H9 (cell line): ENCODE data around the gene MTOR. TPM values are rescaled to one million over a fixed set of nuclear protein-coding genes. Genes with fewer than 3 reads are reported as not detected.

Experiments used
- DNase-seq: peaks from one replicate; pipeline ENCODE4 v3.0.0-alpha.2; 2017
- H2AFZ ChIP-seq: one replicate; pipeline ENCODE4 v1.6.1; 2013; ENCODE audit warnings: mild to moderate bottlenecking, low read length, control low read depth, moderate library complexity
- H2AK5ac ChIP-seq: 2 replicates; pipeline ENCODE4 v1.6.1; 2013; ENCODE audit warnings: low read length, control low read depth, mixed read lengths; ENCODE audit not compliant: insufficient read length
- H2BK120ac ChIP-seq: one replicate; pipeline ENCODE4 v1.6.1; 2013; ENCODE audit warnings: low read depth, mild to moderate bottlenecking, low read length, control low read depth, inconsistent platforms; ENCODE audit not compliant: poor library complexity, severe bottlenecking
- H2BK12ac ChIP-seq: 2 replicates; pipeline ENCODE4 v1.6.1; 2013; ENCODE audit warnings: low read length, control low read depth, mixed read lengths, low read depth; ENCODE audit not compliant: insufficient read length
- H2BK15ac ChIP-seq: 2 replicates; pipeline ENCODE4 v1.6.1; 2013; ENCODE audit warnings: low read depth, low read length, control low read depth
- H2BK20ac ChIP-seq: one replicate; pipeline ENCODE4 v1.6.1; 2013; ENCODE audit warnings: low read depth, mild to moderate bottlenecking, low read length, control low read depth, inconsistent platforms; ENCODE audit not compliant: poor library complexity, severe bottlenecking
- H2BK5ac ChIP-seq: 2 replicates; pipeline ENCODE4 v1.6.1; 2013; ENCODE audit warnings: low read length, control low read depth, mixed read lengths; ENCODE audit not compliant: insufficient read length
- H3K14ac ChIP-seq: 2 replicates; pipeline ENCODE4 v1.6.1; 2013; ENCODE audit warnings: low read length, control low read depth; ENCODE audit not compliant: insufficient read depth
- H3K18ac ChIP-seq: 2 replicates; pipeline ENCODE4 v1.6.1; 2013; ENCODE audit warnings: low read depth, mild to moderate bottlenecking, mixed read lengths, low read length, control low read depth; ENCODE audit not compliant: insufficient read length
- H3K23ac ChIP-seq: 2 replicates; pipeline ENCODE4 v1.6.1; 2013; ENCODE audit warnings: low read length, control low read depth, mixed read lengths, low read depth; ENCODE audit not compliant: insufficient read length
- H3K23me2 ChIP-seq: 2 replicates; pipeline ENCODE4 v1.6.1; 2013; ENCODE audit warnings: low read depth, mild to moderate bottlenecking, mixed read lengths, low read length, control low read depth; ENCODE audit not compliant: insufficient read length, poor library complexity, severe bottlenecking
- H3K27ac ChIP-seq: 2 replicates; pipeline ENCODE4 v1.5.1; 2013; ENCODE audit warnings: low read length, control low read depth, mixed read lengths, low read depth; ENCODE audit not compliant: insufficient read length
- H3K27me3 ChIP-seq: 2 replicates; pipeline ENCODE4 v1.6.1; 2013; ENCODE audit warnings: low read length, control low read depth, inconsistent platforms; ENCODE audit not compliant: insufficient read depth
- H3K4ac ChIP-seq: 2 replicates; pipeline ENCODE4 v1.6.1; 2013; ENCODE audit warnings: low read depth, mild to moderate bottlenecking, control low read depth, inconsistent platforms, low read length, moderate library complexity
- H3K4me1 ChIP-seq: 2 replicates; pipeline ENCODE4 v1.6.1; 2013; ENCODE audit warnings: low read length, control low read depth, inconsistent platforms; ENCODE audit not compliant: insufficient read depth
- H3K4me2 ChIP-seq: 2 replicates; pipeline ENCODE4 v1.6.1; 2013; ENCODE audit warnings: low read length, control low read depth, mixed read lengths; ENCODE audit not compliant: insufficient read length, insufficient read depth
- H3K56ac ChIP-seq: 2 replicates; pipeline ENCODE4 v1.6.1; 2013; ENCODE audit warnings: low read depth, mild to moderate bottlenecking, mixed read lengths, low read length, control low read depth; ENCODE audit not compliant: insufficient read length
- H3K79me1 ChIP-seq: 2 replicates; pipeline ENCODE4 v1.6.1; 2013; ENCODE audit warnings: low read depth, mild to moderate bottlenecking, moderate library complexity, low read length, control low read depth, inconsistent platforms; ENCODE audit not compliant: insufficient read depth, poor library complexity, severe bottlenecking
- H3K79me2 ChIP-seq: 2 replicates; pipeline ENCODE4 v1.6.1; 2013; ENCODE audit warnings: low read length, control low read depth, inconsistent platforms; ENCODE audit not compliant: insufficient read depth
- H3K9ac ChIP-seq: 2 replicates; pipeline ENCODE4 v1.6.1; 2013; ENCODE audit warnings: low read length, control low read depth, mixed read lengths; ENCODE audit not compliant: insufficient read length; ENCODE audit errors: extremely low read depth
- H3K9me3 ChIP-seq: one replicate; pipeline ENCODE4 v1.6.1; 2013; ENCODE audit warnings: low read depth, low read length, inconsistent platforms; ENCODE audit not compliant: control insufficient read depth
- H3T11ph ChIP-seq: one replicate; pipeline ENCODE4 v1.6.1; 2013; ENCODE audit warnings: mild to moderate bottlenecking, low read length, control low read depth, inconsistent platforms
- H4K20me1 ChIP-seq: one replicate; pipeline ENCODE4 v1.6.1; 2013; ENCODE audit not compliant: control insufficient read depth, insufficient read length, insufficient read depth
- H4K5ac ChIP-seq: 2 replicates; pipeline ENCODE4 v1.6.1; 2013; ENCODE audit warnings: low read depth, mild to moderate bottlenecking, mixed read lengths, low read length, control low read depth; ENCODE audit not compliant: insufficient read length
- H4K8ac ChIP-seq: replicated peaks from 2 replicates; pipeline ENCODE4 v1.6.1; 2013; ENCODE audit warnings: low read length, control low read depth, mixed read lengths, low read depth; ENCODE audit not compliant: insufficient read length
- H4K91ac ChIP-seq: 2 replicates; pipeline ENCODE4 v1.6.1; 2013; ENCODE audit warnings: low read depth, mild to moderate bottlenecking, moderate library complexity, mixed read lengths, low read length, control low read depth; ENCODE audit not compliant: insufficient read length
- H3K27ac Mint-ChIP-seq, 3 experiments: 2 replicates in 2 of 3; 3 replicates in 1 of 3; pipeline ENCODE4 v1.8.0; 2020 to 2021; ENCODE audit warnings: mixed read lengths in 3 of 3, mild to moderate bottlenecking in 1 of 3, moderate library complexity in 1 of 3
- H3K27me3 Mint-ChIP-seq: 2 replicates; pipeline ENCODE4 v1.8.0; 2021; ENCODE audit warnings: low read depth, mild to moderate bottlenecking, moderate library complexity, mixed read lengths
- H3K36me3 Mint-ChIP-seq, 3 experiments: 2 replicates in 2 of 3; 3 replicates in 1 of 3; pipeline ENCODE4 v1.8.0; 2020 to 2021; ENCODE audit warnings: low read depth in 3 of 3, mixed read lengths in 3 of 3; ENCODE audit not compliant: insufficient read depth in 1 of 3
- H3K4me1 Mint-ChIP-seq, 2 experiments: 2 replicates each; pipeline ENCODE4 v1.8.0; 2020; ENCODE audit warnings: mixed read lengths in 2 of 2
- H3K4me3 Mint-ChIP-seq, 2 experiments: 2 replicates in 1 of 2; 3 replicates in 1 of 2; pipeline ENCODE4 v1.8.0; 2020 to 2021; ENCODE audit warnings: mild to moderate bottlenecking in 2 of 2, mixed read lengths in 2 of 2, moderate library complexity in 1 of 2
- H3K9me3 Mint-ChIP-seq, 2 experiments: 2 replicates in 1 of 2; 3 replicates in 1 of 2; pipeline ENCODE4 v1.8.0; 2020; ENCODE audit warnings: mild to moderate bottlenecking in 2 of 2, mixed read lengths in 2 of 2, moderate library complexity in 1 of 2
- WGBS: extraction: QIAGEN DNeasy Blood & Tissue Kit; methylation state at CpG from one replicate; pipeline ENCODE4 v1.1.7; 2013; ENCODE audit warnings: missing lambda C conversion rate, low lambda C conversion rate, mixed read lengths; ENCODE audit not compliant: insufficient read length; ENCODE audit errors: extremely low coverage; 5-methylcytosine and 5-hydroxymethylcytosine counted together
- total RNA-seq: library from RNA; stranded (reverse); gene quantifications from 2 replicates; pipeline ENCODE4 v1.2.1, GENCODE V29; 2021
- TF ChIP-seq, protein P1 (sequence below): fragments of 200-600 bp; sonication (generic); conservative IDR thresholded peaks from 3 replicates; pipeline ENCODE4 v1.8.0; 2021; ENCODE audit warnings: antibody characterized with exemption, mild to moderate bottlenecking

Gene MTOR
- total RNA-seq, 1 experiment from 2014 or later = 67.5 TPM

DNA sequence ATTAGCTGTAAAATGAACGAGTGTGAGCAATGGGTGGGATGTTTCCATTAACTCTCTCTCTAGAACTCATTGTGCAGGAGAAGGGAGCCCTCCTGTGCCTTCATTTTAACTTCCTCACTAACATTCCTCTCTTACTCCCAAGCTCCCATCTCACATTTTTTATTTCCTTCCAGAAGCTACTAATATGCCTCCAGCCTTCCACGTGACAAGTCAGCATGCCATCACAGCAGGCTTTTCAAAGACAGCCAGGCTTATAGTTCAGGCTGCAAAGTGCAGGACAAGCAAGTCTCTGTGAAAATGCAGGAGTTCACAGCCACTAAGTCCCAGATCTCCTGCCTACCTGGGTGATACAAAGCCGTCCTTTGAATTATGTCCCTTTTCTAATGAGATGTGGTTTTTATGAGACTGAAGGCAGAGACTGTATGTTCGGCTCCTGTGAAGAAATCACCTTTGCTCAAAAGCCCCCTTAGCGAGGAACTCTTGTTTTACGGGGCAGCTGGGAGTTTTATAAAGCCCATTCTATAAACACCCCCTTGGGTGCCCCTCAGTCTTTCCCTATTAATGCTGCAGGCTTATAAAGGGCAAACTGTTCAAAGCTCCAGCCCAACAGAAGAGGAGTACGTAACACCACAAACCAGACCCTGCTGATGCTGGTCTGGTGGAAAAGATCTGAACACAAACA lies 87.9 kb downstream of the MTOR start:
- Mint-ChIP-seq H3K27ac (0 out of 7 replicates have a peak overlapping the region, but pooled peaks of 1 of the 3 experiments have one; percentile 0), H3K27me3 (no peaks in the 10 kb centered on the region), H3K9me3 (no peaks in the 10 kb centered on the region), H3K4me1 (peaks cover 0 to 4% of the 10 kb centered on the region in 2 experiments; a peak in 2 of 4 replicates), H3K4me3 (no peak overlapping the region), H3K36me3 (peaks cover 0 to 7% (median 0%) of the 10 kb centered on the region in 3 experiments; a peak in 2 of 7 replicates)
- no peak overlapping the region for H2BK20ac ChIP-seq
- H4K8ac ChIP-seq = no peak overlapping the region
- no peak overlapping the region for H3K27ac ChIP-seq
- no peak overlapping the region for H3K4me2 ChIP-seq
- H3K27me3 ChIP-seq = no peaks in the 10 kb centered on the region
- H2AFZ ChIP-seq = no peak overlapping the region
- no peak overlapping the region for H2BK12ac ChIP-seq
- no peak overlapping the region for H2AK5ac ChIP-seq
- no peak overlapping the region for H2BK15ac ChIP-seq
- no peaks in the 10 kb centered on the region for H3K9me3 ChIP-seq
- H3K14ac ChIP-seq = no peak overlapping the region
- H3K23ac ChIP-seq = no peak overlapping the region
- H3K4ac ChIP-seq = no peak overlapping the region
- no peak for DNase-seq
- H3K79me1 ChIP-seq = no peaks in the 10 kb centered on the region
- no peaks in the 10 kb centered on the region for H3K23me2 ChIP-seq
- H4K20me1 ChIP-seq = no peaks in the 10 kb centered on the region
- whole genome bisulfite sequencing = no CpG with 5 or more reads among the region's 7 CpGs
- no peaks in the 10 kb centered on the region for H3K4me1 ChIP-seq
- H4K91ac ChIP-seq = no peak overlapping the region
- TF ChIP-seq, protein P1, sequence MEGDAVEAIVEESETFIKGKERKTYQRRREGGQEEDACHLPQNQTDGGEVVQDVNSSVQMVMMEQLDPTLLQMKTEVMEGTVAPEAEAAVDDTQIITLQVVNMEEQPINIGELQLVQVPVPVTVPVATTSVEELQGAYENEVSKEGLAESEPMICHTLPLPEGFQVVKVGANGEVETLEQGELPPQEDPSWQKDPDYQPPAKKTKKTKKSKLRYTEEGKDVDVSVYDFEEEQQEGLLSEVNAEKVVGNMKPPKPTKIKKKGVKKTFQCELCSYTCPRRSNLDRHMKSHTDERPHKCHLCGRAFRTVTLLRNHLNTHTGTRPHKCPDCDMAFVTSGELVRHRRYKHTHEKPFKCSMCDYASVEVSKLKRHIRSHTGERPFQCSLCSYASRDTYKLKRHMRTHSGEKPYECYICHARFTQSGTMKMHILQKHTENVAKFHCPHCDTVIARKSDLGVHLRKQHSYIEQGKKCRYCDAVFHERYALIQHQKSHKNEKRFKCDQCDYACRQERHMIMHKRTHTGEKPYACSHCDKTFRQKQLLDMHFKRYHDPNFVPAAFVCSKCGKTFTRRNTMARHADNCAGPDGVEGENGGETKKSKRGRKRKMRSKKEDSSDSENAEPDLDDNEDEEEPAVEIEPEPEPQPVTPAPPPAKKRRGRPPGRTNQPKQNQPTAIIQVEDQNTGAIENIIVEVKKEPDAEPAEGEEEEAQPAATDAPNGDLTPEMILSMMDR = no peak
- no peak overlapping the region for H2BK5ac ChIP-seq
- H3T11ph ChIP-seq = no peak overlapping the region
- H3K9ac ChIP-seq = no peak overlapping the region
- H3K18ac ChIP-seq = no peak overlapping the region
- H4K5ac ChIP-seq = no peak overlapping the region
- H3K79me2 ChIP-seq = no peaks in the 10 kb centered on the region
- no peak overlapping the region for H2BK120ac ChIP-seq
- H3K56ac ChIP-seq = no peak overlapping the region
